ENCODE measurements around the gene SPI1.
A peak's percentile ranks its signal among the peaks of the same experiment; 100 is the strongest.

Gene SPI1

DNA sequence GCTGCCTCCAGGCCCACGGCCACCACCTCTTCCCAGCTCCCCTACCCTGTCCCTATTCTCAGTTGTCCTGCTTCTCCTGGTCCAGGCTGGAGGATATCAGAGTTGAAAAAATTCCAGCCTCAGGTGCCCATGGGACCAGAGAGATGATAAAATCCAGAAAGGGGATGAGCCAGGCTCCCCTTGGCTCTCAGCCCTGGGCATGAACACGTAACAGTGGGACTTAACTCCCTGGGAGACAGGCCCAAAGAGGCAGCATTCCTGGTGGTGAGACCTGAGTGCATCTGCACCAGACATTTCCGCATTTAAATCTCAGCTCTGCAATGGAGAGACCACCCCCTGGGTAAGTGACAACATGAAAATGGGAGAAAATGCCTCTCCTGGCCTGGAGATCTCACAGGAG is 19.7 kb upstream of the SPI1 start:
- TF ChIP-seq, protein P1, sequence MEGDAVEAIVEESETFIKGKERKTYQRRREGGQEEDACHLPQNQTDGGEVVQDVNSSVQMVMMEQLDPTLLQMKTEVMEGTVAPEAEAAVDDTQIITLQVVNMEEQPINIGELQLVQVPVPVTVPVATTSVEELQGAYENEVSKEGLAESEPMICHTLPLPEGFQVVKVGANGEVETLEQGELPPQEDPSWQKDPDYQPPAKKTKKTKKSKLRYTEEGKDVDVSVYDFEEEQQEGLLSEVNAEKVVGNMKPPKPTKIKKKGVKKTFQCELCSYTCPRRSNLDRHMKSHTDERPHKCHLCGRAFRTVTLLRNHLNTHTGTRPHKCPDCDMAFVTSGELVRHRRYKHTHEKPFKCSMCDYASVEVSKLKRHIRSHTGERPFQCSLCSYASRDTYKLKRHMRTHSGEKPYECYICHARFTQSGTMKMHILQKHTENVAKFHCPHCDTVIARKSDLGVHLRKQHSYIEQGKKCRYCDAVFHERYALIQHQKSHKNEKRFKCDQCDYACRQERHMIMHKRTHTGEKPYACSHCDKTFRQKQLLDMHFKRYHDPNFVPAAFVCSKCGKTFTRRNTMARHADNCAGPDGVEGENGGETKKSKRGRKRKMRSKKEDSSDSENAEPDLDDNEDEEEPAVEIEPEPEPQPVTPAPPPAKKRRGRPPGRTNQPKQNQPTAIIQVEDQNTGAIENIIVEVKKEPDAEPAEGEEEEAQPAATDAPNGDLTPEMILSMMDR (IDR thresholded peaks at IDR 0.05; ENCODE audit: poor library complexity, severe bottlenecking): no peak
- H3K4me1 ChIP-seq (ENCODE audit: insufficient read depth, poor library complexity, severe bottlenecking): no peaks in the 10 kb centered on the region
- H3K9me3 ChIP-seq (ENCODE audit: severe bottlenecking): no peaks in the 10 kb centered on the region
- no peaks in the 10 kb centered on the region for H3K27me3 ChIP-seq (ENCODE audit: insufficient read depth, poor library complexity, severe bottlenecking)
- DNase-seq (ENCODE audit: low spot score) (no peak), ATAC-seq (ENCODE audit: low read depth) (no peak)
- H3K27ac ChIP-seq (ENCODE audit: poor library complexity, severe bottlenecking): no peak overlapping the region
- no peak overlapping the region for H3K4me3 ChIP-seq (ENCODE audit: severe bottlenecking)
- no peaks in the 10 kb centered on the region for H3K36me3 ChIP-seq (ENCODE audit: low read depth)

DNA sequence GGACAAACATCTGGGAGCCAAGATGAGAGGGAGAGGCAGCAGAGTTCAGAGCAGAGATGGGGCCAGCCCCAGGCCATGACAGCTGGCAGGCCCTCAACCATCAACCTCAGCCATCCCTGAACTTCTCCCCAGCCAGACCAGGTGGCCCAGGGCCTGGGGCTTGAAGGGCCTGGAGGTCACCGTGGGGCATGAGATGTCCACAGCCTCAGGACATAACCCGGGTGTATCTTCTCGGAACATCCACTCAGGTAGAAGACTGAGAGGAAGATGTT is 17.6 kb upstream of the SPI1 start:
- H3K27me3 ChIP-seq (ENCODE audit: insufficient read depth, poor library complexity, severe bottlenecking): no peaks in the 10 kb centered on the region
- DNase-seq (ENCODE audit: low spot score) (no peak), ATAC-seq (ENCODE audit: low read depth) (no peak)
- H3K4me3 ChIP-seq (ENCODE audit: severe bottlenecking): no peak overlapping the region
- no peak overlapping the region for H3K27ac ChIP-seq (ENCODE audit: poor library complexity, severe bottlenecking)
- TF ChIP-seq, protein P1 (IDR thresholded peaks at IDR 0.05; ENCODE audit: poor library complexity, severe bottlenecking): no peak
- H3K9me3 ChIP-seq (ENCODE audit: severe bottlenecking): no peaks in the 10 kb centered on the region
- H3K4me1 ChIP-seq (ENCODE audit: insufficient read depth, poor library complexity, severe bottlenecking): no peaks in the 10 kb centered on the region
- no peaks in the 10 kb centered on the region for H3K36me3 ChIP-seq (ENCODE audit: low read depth)

DNA sequence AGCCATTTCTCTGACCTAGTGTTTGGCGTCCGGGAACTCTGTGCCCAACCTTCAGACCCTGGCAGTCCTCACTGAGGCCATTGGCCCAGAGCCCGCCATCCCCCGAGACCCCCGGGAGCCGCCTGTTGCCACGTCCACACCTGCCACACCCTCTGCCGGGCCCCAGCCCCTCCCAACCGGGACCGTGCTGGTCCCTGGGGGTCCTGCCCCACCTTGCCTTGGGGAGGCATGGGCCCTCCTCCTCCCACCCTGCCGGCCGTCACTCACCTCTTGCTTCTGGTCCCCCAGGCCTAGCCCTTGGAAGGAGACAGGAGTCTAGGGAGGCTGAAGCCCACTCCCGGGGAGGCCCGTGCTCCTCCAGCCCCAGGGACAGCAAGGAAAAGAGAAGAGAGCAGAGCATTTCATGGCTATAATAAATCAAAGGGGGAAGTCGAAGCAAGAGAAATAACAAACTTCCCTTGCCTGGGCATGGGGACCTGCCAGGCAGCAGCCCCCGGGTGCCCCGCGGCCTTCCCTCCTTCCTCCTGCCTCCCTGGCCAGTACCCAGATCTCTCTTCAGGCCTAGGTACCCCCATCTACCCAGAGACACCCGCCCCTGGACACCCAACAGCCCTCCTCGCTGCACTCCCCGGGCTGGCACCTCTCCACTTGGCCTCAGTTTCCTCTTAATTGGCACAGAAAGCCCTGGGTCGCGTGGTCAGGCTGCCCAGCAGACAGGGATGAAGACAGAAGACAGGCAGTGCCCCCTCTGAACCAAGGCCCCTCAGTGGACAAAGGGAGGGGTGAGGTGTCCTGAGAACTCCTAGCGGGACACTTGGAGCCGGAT is 17.1 kb upstream of the SPI1 start:
- TF ChIP-seq, protein P1 (IDR thresholded peaks at IDR 0.05; ENCODE audit: poor library complexity, severe bottlenecking): no peak
- Histone ChIP-seq H3K4me3 (ENCODE audit: severe bottlenecking) (no peak overlapping the region), H3K27me3 (ENCODE audit: insufficient read depth, poor library complexity, severe bottlenecking) (no peaks in the 10 kb centered on the region), H3K36me3 (ENCODE audit: low read depth) (no peaks in the 10 kb centered on the region), H3K4me1 (ENCODE audit: insufficient read depth, poor library complexity, severe bottlenecking) (no peaks in the 10 kb centered on the region), H3K27ac (ENCODE audit: poor library complexity, severe bottlenecking) (no peak overlapping the region), H3K9me3 (ENCODE audit: severe bottlenecking) (no peaks in the 10 kb centered on the region)
- no peak for ATAC-seq (ENCODE audit: low read depth)
- peak; percentile 55 for DNase-seq (ENCODE audit: low spot score)

DNA sequence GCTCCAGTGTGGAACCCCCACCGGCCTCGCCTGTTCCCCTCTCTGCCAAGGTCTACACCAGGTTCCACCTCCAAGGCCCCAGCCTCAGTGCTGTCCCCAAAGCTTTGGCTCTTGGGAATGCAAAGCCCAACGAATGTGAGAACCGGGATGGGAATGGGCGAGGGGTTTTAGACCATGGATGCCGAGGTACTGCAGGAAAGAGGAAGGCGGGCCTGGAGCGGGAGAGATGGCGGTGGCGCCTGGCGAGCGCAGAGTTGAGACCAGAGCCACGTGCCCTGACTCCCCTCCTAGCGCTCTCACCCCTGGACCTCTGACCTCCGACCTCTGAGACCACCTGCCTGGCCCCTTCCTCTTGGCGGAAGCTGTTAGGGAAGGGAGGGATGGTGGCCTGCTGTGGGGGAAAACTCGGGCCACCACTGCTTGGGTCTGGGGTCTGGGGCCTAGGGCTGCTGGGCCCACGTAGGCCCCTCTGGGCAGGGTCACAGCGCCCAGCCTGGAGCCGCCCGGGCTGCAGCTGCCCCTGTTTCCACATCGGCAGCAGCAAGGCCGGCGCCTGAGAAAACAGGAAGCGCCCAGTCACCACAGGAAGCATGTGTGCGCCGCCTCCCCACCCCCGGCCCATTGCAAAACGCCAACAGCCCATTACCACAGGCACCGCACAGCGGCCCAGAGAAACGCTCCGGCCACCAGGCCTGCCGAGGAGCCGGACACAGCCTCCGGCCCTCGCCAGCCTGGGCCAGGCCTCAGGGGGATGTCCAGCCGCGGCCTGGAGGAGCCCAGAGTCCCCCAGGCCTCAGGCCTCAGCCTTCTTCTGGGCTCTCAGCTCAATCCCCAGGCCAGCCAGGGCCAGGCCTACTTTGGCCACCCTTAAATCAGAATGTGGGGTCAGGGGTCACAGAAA is 16.2 kb upstream of the SPI1 start:
- H3K9me3 ChIP-seq (ENCODE audit: severe bottlenecking): no peaks in the 10 kb centered on the region
- no peak for DNase-seq (ENCODE audit: low spot score)
- no peak for ATAC-seq (ENCODE audit: low read depth)
- H3K4me1 ChIP-seq (ENCODE audit: insufficient read depth, poor library complexity, severe bottlenecking): no peaks in the 10 kb centered on the region
- no peaks in the 10 kb centered on the region for H3K36me3 ChIP-seq (ENCODE audit: low read depth)
- no peak overlapping the region for H3K4me3 ChIP-seq (ENCODE audit: severe bottlenecking)
- H3K27ac ChIP-seq (ENCODE audit: poor library complexity, severe bottlenecking): no peak overlapping the region
- no peaks in the 10 kb centered on the region for H3K27me3 ChIP-seq (ENCODE audit: insufficient read depth, poor library complexity, severe bottlenecking)
- TF ChIP-seq, protein P1 (IDR thresholded peaks at IDR 0.05; ENCODE audit: poor library complexity, severe bottlenecking): no peak

DNA sequence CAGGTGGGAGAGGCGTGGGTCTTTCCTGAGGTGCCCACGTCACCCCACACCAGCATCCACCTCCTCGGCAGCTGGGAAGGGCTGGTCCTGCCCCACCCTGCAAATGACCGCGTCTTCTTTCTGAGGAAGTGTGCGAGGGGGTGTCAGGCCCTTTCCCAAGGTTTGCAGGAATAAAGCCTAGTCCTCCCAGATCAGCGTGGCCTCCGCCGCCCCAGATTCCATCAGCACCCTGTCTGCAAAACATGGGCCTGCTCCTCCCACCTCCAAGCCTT is 15.6 kb upstream of the SPI1 start:
- Histone ChIP-seq H3K4me1 (ENCODE audit: insufficient read depth, poor library complexity, severe bottlenecking) (no peaks in the 10 kb centered on the region), H3K9me3 (ENCODE audit: severe bottlenecking) (no peaks in the 10 kb centered on the region), H3K27ac (ENCODE audit: poor library complexity, severe bottlenecking) (no peak overlapping the region), H3K4me3 (ENCODE audit: severe bottlenecking) (no peak overlapping the region), H3K27me3 (ENCODE audit: insufficient read depth, poor library complexity, severe bottlenecking) (no peaks in the 10 kb centered on the region), H3K36me3 (ENCODE audit: low read depth) (no peaks in the 10 kb centered on the region)
- TF ChIP-seq, protein P1 (IDR thresholded peaks at IDR 0.05; ENCODE audit: poor library complexity, severe bottlenecking): no peak
- ATAC-seq (ENCODE audit: low read depth) (no peak), DNase-seq (ENCODE audit: low spot score) (no peak)

Data from RWPE2 (cell line).